Measurements from ENCODE around the gene SEC14L3. TPM values are rescaled to one million over a fixed set of nuclear protein-coding genes. Genes with fewer than 3 reads are reported as not detected.

The SEC14L3 gene
- total and polyA plus RNA-seq, 2 of the 13 experiments (the other 11 are each of a cell fraction or from before 2014, with no cell fraction given), result not detected

GRCh38 chr22:30485362-30485988 is 13.7 kb upstream of the SEC14L3 start (continued):
- TF ChIP-seq ZNF784 (CRISPR knock-in tag; IDR thresholded peaks at IDR 0.05; ENCODE audit: borderline replicate concordance) (no peak), ZNF205 (CRISPR knock-in tag; IDR thresholded peaks at IDR 0.05) (no peak), PTBP1 (IDR thresholded peaks at IDR 0.05; ENCODE audit: low read depth, low read length, poor library complexity, severe bottlenecking) (no peak), ZNF460 (CRISPR knock-in tag; IDR thresholded peaks at IDR 0.05; ENCODE audit: borderline replicate concordance) (no peak), ZNF770 (CRISPR knock-in tag; IDR thresholded peaks at IDR 0.05) (no peak), MAFF (IDR thresholded peaks at IDR 0.05; ENCODE audit: low read depth, low read length) (no peak), ZNF552 (CRISPR knock-in tag; IDR thresholded peaks at IDR 0.05; ENCODE audit: borderline replicate concordance) (no peak), HIC2 (CRISPR knock-in tag; IDR thresholded peaks at IDR 0.05; ENCODE audit: low read depth) (no peak), XRCC5 (optimal IDR thresholded peaks at IDR 0.05; ENCODE audit: low read length) (peak; percentile 29), ZNF773 (CRISPR knock-in tag; IDR thresholded peaks at IDR 0.05; ENCODE audit: borderline replicate concordance) (no peak), ZBED4 (CRISPR knock-in tag; IDR thresholded peaks at IDR 0.05; ENCODE audit: borderline replicate concordance) (peak; percentile 87), BCLAF1 (IDR thresholded peaks at IDR 0.05) (no peak), JDP2 (CRISPR knock-in tag; IDR thresholded peaks at IDR 0.05; ENCODE audit: borderline replicate concordance) (no peak), ZFAT (CRISPR knock-in tag; conservative IDR thresholded peaks at IDR 0.05) (no peak), ZNF629 (CRISPR knock-in tag; conservative IDR thresholded peaks at IDR 0.05) (0 out of 2 replicates have a peak, but pooled peaks have one; percentile 20), ZNF382 (CRISPR knock-in tag; IDR thresholded peaks at IDR 0.05; ENCODE audit: borderline replicate concordance) (no peak)

Data from HepG2 (cell line).